Left renal cortex interstitium (tissue), 4 donors: ENCODE data around the gene PPFIA4. TPM values are rescaled to one million over a fixed set of nuclear protein-coding genes. Genes with fewer than 3 reads are reported as not detected.
"Not testable (repeated sequence)": the region's sequence is repeated elsewhere in the genome, so short reads cannot be mapped to it uniquely, and the experiment has no call there.

Source experiments
- DNase-seq, 4 donors: peaks; one replicate each; pipeline ENCODE4 v3.0.0-alpha.2; 2013; ENCODE audit warnings: low read depth in 4 of 4, low spot score in 2 of 4, missing footprints in 1 of 4
- polyA plus RNA-seq, 4 donors: library from polyadenylated mRNA; unstranded; fragments of 120-200 nt; gene quantifications; one replicate each; pipeline ENCODE4 v1.2.1, GENCODE V29; 2013; ENCODE audit not compliant: insufficient read length in 4 of 4

Gene PPFIA4
- polyA plus RNA-seq, result 10 to 100 TPM in 2 of 4 donors, 1 to 10 TPM in 2; 4.0 to 12.2 (median 8.5) TPM

GRCh38 chr1:203026031-203026665, at the start of gene PPFIA4:
Gene PPFIA4 (plus strand): TSS chr1:203026491. CDS start chr1:203039009, 12,518 bp downstream.
- peak in 3 of 4 donors; percentile 61 to 81 (median 70) for DNase-seq

- no peak for DNase-seq
These were observed 49.7 kb upstream of the PPFIA4 start for GRCh38 chr1:202976633-202977032.

- no peak for DNase-seq
These were observed 46.8 kb upstream of the PPFIA4 start for GRCh38 chr1:202979459-202979858.

- DNase-seq, result no peak
These were observed 44.4 kb upstream of the PPFIA4 start for GRCh38 chr1:202981939-202982338.

- no peak for DNase-seq
These were observed 43.4 kb upstream of the PPFIA4 start for GRCh38 chr1:202982715-202983430.

- not testable (repeated sequence) for DNase-seq
These were observed 40.2 kb upstream of the PPFIA4 start for GRCh38 chr1:202986120-202986519.

- no peak for DNase-seq
These were observed 39.0 kb upstream of the PPFIA4 start for GRCh38 chr1:202987255-202987654.

- DNase-seq, result no peak
These were observed 38.2 kb upstream of the PPFIA4 start for GRCh38 chr1:202987922-202988583.

- DNase-seq, result no peak
These were observed 36.4 kb upstream of the PPFIA4 start for GRCh38 chr1:202989879-202990278.

- no peak for DNase-seq
These were observed 35.2 kb upstream of the PPFIA4 start for GRCh38 chr1:202991112-202991511.

- DNase-seq, result no peak
These were observed 31.5 kb upstream of the PPFIA4 start for GRCh38 chr1:202994756-202995155.

GRCh38 chr1:202998836-202999750, 27.2 kb upstream of the PPFIA4 start:
- peak in 2 of 4 donors; percentile 26 to 39 for DNase-seq

- DNase-seq, result no peak
These were observed 25.9 kb upstream of the PPFIA4 start for GRCh38 chr1:203000217-203000944.

GRCh38 chr1:203001986-203002385, 24.3 kb upstream of the PPFIA4 start:
- no peak for DNase-seq

GRCh38 chr1:203002951-203003350, 23.3 kb upstream of the PPFIA4 start:
- no peak for DNase-seq

- not testable (repeated sequence) for DNase-seq
These were observed 20.7 kb upstream of the PPFIA4 start for GRCh38 chr1:203005395-203006142.

- DNase-seq, result peak; percentile 92 to 97 (median 94)
These were observed 19.1 kb upstream of the PPFIA4 start, which contains the start of gene TMEM183A for GRCh38 chr1:203006948-203007871. Gene TMEM183A (plus strand): TSS chr1:203007374. CDS start chr1:203007466, 92 bp downstream.

- no peak for DNase-seq
These were observed 17.1 kb upstream of the PPFIA4 start for GRCh38 chr1:203009185-203009584.
